ENCODE results near the gene LLGL2.
"Not testable (repeated sequence)": the region's sequence is repeated elsewhere in the genome, so short reads cannot be mapped to it uniquely, and the experiment has no call there.

LLGL2 gene

GRCh38 chr17:75591722-75592302 is 66.3 kb downstream of the LLGL2 start:
- DNase-seq (no peak), ATAC-seq (no peak)

GRCh38 chr17:75592348-75593020 is 67.0 kb downstream of the LLGL2 start:
- DNase-seq (no peak), ATAC-seq (no peak)

DNA sequence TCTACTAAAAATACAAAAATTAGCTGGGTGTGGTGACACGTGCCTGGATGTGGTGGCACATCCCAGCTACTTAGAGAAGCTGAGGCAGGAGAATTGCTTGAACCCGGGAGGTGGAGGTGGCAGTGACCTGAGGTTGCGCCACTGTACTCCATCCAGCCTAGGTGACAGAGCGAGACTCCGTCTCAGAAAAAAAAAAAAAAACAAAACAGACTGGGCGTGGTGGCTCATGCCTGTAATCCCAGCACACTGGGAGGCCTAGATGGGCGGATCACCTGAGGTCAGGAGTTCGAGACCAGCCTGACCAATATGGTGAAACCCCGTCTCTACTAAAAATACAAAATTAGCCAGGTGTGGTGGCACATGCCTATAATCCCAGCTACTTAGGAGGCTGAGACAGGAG is 67.9 kb downstream of the LLGL2 start:
- ATAC-seq, DNase-seq: not testable (repeated sequence)

- ATAC-seq: no peak
- no peak for DNase-seq
These were observed 69.2 kb downstream of the LLGL2 start for GRCh38 chr17:75594499-75595283.

DNA sequence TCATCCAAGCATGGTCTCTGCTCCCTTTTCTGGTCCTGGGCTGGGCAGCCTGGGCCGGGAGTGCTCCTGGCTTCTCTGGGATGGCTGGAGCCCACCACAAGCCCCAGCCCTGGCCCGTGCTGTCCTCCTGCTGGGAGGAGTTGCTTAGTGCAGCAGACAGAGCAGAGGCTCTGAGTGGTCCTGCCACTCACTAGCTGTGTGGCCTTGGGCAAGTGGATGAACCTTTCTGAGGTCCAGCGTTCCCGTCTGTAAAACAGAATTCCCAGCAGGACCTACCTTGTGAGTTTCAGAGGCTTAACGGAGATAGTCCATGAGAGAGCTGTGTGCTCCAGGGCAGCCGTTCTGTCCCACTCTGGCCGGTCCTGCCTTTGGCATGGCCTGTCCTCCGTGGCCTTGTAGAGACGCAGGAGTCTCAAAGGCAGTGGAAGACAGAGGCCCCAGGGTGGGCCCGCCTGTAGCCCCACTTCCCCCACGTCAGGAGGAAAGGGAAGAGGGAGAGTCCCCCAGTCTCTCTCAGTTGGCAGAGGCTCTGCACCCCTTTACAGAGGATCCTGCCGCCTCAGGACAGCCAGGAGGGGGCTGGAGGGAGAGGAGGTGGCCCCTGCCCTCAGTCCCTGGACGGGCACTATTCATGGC is 69.9 kb downstream of the LLGL2 start:
- ATAC-seq: no peak
- DNase-seq: no peak

DNA sequence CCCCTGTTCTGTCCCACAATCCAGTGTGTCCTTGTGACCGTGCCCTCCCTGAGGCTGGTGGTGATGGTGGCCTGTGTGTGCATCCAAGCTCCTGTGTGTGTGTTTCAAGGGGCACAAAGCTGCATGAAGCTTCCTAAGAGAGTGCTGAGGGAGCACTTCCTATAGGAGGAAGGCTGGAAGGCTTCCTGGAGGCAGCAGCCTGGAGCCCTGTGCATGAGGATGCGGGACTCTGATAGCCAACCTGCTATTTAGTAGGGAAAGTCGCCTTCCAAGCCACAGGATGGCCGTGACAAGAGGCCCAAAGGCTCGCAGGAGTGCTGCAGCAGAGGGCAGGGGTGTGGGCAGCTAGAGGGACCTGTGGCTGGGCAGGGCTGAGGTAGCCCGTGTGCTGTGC is 70.4 kb downstream of the LLGL2 start:
- ATAC-seq (no peak), DNase-seq (no peak)

GRCh38 chr17:75596320-75597087 is 71.0 kb downstream of the LLGL2 start:
- no peak for DNase-seq
- ATAC-seq: no peak

DNA sequence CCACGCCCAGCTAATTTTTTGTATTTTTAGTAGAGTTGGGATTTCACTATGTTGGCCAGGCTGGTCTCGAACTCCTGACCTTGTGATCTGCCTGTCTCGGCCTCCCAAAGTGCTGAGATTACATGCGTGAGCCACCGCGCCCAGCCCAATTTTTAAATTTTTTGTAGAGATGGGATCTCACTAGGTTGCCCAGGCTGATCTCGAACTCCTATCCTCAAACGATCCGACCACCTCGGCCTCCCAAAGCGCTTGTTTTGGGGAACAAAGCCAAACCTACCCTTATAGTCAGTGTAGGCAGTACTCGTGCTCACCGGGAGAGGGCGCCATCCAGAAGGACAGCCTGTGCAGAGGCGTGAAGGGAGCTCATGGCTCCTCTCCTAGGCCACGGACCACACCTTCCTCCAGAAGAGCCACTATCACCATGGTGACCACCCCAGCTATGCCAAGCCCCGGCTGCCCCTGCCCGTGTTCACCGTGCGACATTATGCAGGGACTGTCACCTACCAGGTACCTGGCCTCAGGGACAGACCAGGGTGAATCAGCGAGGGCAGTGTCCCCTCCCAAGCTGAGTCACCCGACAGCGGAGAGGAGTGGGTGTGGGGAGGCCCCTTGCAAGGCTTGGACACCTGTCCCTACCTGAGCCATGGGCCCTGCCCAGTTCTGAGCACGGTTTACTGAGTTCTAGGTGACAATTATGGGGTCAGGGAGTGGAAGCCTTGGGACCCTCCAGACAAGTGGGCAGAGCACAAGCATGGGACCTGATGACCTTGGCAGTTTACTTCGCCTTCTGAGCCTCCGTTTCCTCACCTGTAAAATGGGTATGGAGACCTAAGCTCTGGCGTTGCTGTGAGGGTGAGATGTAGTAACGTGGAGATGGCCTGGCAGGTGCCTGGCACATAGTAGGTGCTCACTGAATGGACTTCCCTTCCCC is 75.8 kb downstream of the LLGL2 start:
- DNase-seq (peak; percentile 74), ATAC-seq (peak; percentile 81)

GRCh38 chr17:75602644-75603043 is 77.1 kb downstream of the LLGL2 start:
- no peak for DNase-seq
- ATAC-seq: no peak

- no peak for ATAC-seq
These were observed 77.6 kb downstream of the LLGL2 start for GRCh38 chr17:75603123-75603522.

GRCh38 chr17:75604034-75604695 is 78.7 kb downstream of the LLGL2 start:
- ATAC-seq: no peak
- DNase-seq: no peak

More at GRCh38 chr17:75603123-75603522, 77.6 kb downstream of the LLGL2 start:
- DNase-seq: no peak

GRCh38 chr17:75605790-75606189 is 80.3 kb downstream of the LLGL2 start:
- DNase-seq (no peak), ATAC-seq (no peak)

DNA sequence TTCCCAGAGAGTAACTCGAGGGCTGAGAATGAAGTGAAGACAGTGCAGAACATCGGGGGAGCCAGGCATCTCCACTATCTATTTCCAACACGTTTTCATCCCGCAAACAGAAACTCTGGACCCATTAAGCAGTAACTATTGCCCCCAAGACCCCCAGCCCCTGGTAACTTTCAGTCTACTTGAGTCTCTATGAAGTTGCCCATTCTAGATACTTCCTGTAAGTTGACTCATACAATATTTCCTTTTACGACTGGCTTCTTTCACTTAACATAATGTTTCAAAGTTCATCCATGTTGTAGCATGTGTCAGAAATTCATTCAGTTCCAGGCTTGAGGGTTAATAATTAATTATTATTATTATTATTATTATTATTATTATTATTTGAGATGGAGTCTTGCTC is 81.6 kb downstream of the LLGL2 start:
- DNase-seq (no peak), ATAC-seq (no peak)

DNA sequence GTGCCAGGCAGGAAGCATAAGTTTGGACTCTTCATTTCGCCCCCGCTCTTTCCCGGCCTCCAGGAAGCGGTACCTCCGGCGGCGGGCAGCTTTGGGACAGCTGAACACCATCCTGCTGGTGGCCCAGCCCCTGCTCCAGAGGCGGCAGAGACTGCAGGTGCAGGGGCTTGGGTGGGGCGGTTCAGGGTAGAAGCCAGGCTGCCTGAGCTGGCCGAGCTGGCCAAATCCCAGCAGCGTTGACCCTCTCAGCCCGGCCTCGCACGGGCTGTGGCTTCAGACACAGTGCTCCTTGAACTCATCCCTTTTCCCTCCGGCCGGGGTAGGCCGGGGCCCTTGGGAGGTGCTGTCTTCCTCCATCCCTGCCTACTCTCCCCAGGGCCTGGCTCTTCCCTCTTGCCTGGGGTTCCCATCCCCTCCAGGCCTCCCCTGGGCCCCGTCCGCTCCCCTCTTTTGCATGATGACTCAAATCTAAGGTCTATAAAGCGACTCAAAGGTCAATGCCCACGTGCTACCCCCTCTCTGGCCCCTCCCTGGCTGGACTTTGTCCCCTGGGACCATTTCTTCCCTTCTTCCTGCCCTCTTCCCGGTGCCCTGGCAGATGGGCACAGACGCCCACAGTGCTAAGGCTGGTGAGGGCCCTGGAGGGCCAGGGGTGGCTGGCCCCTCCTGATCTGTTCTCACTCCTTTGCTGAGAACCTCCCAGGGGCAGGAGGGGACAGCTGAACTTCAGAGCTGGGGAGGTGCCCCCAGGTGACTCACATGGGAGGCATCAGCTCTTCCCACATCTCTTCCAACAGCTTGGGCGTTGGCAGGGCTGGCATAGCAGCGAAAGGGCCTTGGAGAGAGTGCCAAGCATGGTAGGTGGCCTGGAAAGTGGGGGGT is 84.8 kb downstream of the LLGL2 start:
- DNase-seq: no peak
- no peak for ATAC-seq

GRCh38 chr17:75611851-75612429 is 86.4 kb downstream of the LLGL2 start:
- no peak for ATAC-seq
- DNase-seq: no peak

DNA sequence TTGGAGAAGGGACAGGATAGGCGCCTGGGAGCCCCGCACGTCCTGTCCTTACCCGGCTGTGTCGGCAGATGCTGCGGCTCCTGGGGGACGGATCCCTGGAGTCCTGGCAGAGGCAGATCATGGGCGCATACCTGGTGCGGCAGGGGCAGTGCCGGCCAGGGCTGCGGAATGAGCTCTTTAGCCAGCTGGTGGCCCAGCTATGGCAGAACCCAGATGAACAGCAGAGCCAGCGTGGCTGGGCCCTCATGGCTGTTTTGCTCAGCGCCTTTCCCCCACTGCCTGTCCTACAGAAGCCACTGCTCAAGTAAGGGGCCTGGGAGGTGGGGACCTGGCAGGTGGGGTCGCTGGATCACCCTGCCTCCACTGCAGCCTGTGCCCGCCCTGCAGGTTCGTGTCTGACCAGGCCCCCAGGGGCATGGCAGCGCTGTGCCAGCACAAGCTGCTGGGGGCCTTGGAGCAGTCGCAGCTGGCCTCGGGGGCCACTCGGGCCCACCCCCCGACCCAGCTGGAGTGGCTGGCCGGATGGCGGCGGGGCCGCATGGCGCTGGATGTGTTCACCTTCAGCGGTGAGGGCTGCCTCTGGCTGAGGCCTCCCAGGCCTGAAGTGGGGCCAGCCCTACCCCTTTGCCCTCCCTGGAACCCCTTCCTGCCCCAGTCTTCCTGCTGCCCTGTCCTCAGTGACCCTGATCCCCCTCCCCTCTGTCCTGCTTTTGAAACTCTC is 87.6 kb downstream of the LLGL2 start:
- no peak for DNase-seq
- no peak for ATAC-seq

DNA sequence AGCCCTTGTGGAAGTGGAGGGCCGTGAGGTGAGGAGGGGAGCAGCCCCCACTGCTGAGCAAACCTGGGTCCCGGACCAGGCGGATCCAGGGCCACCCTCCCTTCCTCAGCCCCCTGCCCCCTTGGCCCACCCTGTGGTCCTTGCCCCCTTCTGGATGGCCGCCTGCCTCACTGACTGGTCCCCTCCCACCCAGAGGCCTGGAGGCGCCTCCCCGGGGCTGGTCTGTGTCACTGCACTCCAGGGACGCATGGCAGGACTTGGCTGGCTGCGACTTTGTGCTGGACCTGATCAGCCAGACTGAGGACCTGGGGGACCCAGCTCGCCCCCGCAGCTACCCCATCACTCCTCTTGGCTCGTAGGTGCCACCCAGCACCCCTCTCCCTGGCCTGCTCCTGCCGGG is 88.5 kb downstream of the LLGL2 start:
- DNase-seq (no peak), ATAC-seq (no peak)

DNA sequence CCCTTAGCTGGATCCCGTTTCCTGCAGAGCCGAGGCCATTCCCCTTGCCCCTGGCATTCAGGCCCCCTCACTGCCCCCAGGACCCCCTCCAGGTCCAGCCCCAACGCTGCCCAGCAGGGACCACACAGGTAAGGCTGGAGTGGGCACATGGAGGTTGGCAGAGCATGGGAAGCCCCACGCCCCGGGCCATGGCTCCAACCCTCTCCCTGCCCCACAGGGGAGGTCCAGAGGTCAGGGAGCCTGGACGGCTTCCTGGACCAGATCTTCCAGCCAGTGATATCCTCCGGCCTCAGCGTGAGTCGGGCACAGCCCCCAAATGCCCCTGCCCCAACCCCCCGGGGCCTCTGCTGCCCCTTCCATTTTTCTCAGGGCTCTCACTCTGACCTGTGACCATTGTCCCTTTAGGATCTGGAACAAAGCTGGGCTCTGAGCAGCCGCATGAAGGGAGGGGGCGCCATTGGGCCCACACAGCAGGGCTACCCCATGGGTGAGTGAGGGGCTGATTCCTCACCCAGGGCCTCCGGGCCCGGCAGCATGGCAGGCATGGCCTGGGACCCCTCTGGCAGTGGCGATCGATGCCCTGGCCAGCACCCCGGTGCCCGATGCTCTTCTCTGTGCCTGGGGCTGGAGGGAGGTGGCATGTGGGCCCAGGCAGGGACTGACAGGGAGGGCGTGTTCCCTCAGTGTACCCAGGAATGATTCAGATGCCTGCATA is 89.2 kb downstream of the LLGL2 start:
- DNase-seq (no peak), ATAC-seq (no peak)
